Activated CD4-positive, alpha-beta T cell treated with anti-CD3 and anti-CD28 coated beads, Interleukin-2, amount 10 ng/mL, durations not matched to agents 24 days and 14 days (primary cell): ENCODE data around the gene PCLO. TPM values are rescaled to one million over a fixed set of nuclear protein-coding genes. Genes with fewer than 3 reads are reported as not detected.

Experiments used
- DNase-seq: peaks from one replicate; pipeline ENCODE4 v3.0.0; 2022
- H3K27ac Mint-ChIP-seq: one replicate; pipeline ENCODE4 v1.8.0; 2022; ENCODE audit warnings: mild to moderate bottlenecking, mixed read lengths
- H3K27me3 Mint-ChIP-seq: one replicate; pipeline ENCODE4 v1.8.0; 2022; ENCODE audit warnings: mixed read lengths
- H3K36me3 Mint-ChIP-seq: one replicate; pipeline ENCODE4 v1.8.0; 2022; ENCODE audit warnings: low read depth, mild to moderate bottlenecking, mixed read lengths
- H3K4me1 Mint-ChIP-seq: one replicate; pipeline ENCODE4 v1.8.0; 2021; ENCODE audit warnings: mixed read lengths
- H3K4me3 Mint-ChIP-seq: one replicate; pipeline ENCODE4 v1.8.0; 2022; ENCODE audit warnings: mild to moderate bottlenecking, moderate library complexity, mixed read lengths
- H3K9me3 Mint-ChIP-seq: one replicate; pipeline ENCODE4 v1.8.0; 2021; ENCODE audit warnings: mixed read lengths
- intact Hi-C: fragments of 100-400 bp; cut with micrococcal nuclease; formaldehyde crosslinking; loops from one replicate; pipeline ENCODE4 v1.15.1; 2023
- total RNA-seq: library from RNA; stranded (reverse); gene quantifications from 2 replicates; pipeline ENCODE4 v1.2.3, GENCODE V29; 2022

The PCLO gene
- total RNA-seq, 1 donor from 2014 or later = not detected

DNA sequence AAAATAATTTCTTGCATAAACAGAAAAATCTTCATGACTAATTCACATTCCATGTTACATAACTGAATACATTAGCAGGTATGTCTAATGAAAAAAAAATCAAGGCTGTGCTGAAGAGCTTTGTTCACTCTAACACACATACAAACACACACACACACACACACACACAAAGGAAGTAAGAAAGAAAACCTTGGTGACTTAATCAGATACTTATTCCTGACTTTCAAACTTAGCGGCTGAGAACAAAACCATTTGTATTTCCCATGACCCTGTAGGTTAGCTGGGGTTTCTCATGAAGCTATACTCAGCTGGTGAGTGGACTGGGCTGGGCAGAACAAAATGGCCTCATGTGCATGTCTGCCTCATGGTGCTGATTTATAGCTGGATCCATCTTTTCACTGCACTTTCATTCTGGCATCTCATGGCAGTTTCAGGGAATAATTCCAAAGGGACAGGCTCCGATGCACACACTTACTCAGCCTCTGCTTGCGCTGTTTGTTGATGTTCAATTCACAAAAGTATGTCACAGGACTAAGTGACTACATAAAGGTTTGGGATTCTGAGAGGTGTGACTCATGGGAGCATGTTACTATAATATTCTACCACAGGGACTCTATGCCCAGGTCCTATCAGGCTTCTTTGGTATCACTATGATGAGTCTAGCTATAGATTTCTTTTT lies 161.2 kb downstream of the PCLO start:
- Mint-ChIP-seq H3K27me3 (no peaks in the 10 kb centered on the region), H3K36me3 (no peaks in the 10 kb centered on the region), H3K27ac (no peak overlapping the region), H3K4me1 (no peaks in the 10 kb centered on the region), H3K9me3 (peaks cover 3% of the 10 kb centered on the region), H3K4me3 (no peak overlapping the region)
- no peak for DNase-seq
- intact Hi-C loops = no loop called here

DNA sequence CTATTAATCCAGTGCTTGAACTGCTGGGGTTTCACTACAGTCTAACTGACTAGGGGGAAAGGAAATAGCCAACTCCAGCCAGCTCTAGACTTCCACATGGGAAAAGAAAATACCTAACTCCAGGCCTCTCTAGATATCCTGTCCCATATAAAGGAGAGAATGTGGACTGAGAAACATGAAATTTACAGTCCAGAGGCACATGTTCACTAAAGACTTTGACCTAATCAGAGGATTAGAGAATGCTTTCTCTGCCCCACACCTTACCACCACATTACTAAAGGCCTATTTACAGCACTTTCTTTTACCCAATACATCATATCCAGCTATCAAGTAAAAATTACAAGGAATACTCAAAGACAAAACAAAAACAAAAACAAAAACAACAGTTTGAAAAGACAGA lies 164.2 kb downstream of the PCLO start:
- intact Hi-C loops = no loop called here
- Mint-ChIP-seq H3K4me3 (no peak overlapping the region), H3K27me3 (no peaks in the 10 kb centered on the region)

GRCh38 chr7:82985144-82985802 lies 177.4 kb downstream of the PCLO start:
- no peaks in the 10 kb centered on the region for H3K9me3 Mint-ChIP-seq
- intact Hi-C loops = no loop called here
- no peak overlapping the region for H3K27ac Mint-ChIP-seq
- DNase-seq = no peak
- H3K4me3 Mint-ChIP-seq = no peak overlapping the region
- H3K27me3 Mint-ChIP-seq = no peaks in the 10 kb centered on the region
- H3K4me1 Mint-ChIP-seq = no peaks in the 10 kb centered on the region
- no peaks in the 10 kb centered on the region for H3K36me3 Mint-ChIP-seq

More for the DNA sequence above, 164.2 kb downstream of the PCLO start:
- Mint-ChIP-seq H3K9me3 (no peaks in the 10 kb centered on the region), H3K4me1 (no peaks in the 10 kb centered on the region), H3K27ac (no peak overlapping the region), H3K36me3 (no peaks in the 10 kb centered on the region)
- DNase-seq = no peak

DNA sequence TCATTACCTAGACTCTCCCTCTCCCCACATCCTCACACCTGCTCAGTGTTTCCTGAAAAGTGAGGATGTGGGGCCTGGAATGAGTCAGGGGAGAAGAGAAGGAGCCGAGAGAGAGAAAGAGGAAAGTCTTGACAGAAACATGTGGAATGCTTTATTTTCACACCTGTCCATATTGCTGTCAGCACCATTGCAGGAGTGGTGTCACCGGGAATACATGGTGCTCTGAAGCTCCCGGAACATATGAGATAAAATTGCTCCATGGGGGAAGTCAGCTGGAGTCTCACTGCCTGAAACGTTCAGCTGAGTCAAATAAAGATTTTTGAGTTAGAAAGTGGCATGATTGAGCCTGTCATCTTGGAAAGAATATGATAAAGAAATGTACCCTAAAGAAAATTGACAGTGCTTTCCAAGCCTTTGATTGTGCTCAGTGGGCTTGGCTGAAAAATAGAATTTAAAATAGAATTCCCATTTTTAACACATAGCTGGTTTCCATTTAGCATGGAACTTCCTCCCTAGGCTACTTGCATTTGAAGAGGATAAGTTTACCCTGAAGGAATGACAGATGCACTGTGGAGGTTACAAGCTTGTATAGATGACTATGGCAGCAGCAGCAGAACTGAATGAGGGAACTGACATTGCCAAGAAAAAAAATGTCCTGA lies 182.4 kb downstream of the PCLO start:
- no peaks in the 10 kb centered on the region for H3K36me3 Mint-ChIP-seq
- DNase-seq = no peak
- H3K27ac Mint-ChIP-seq = no peak overlapping the region
- intact Hi-C loops = no loop called here
- no peaks in the 10 kb centered on the region for H3K27me3 Mint-ChIP-seq
- no peak overlapping the region for H3K4me3 Mint-ChIP-seq
- no peaks in the 10 kb centered on the region for H3K9me3 Mint-ChIP-seq
- H3K4me1 Mint-ChIP-seq = no peaks in the 10 kb centered on the region

GRCh38 chr7:82975811-82976468 lies 186.7 kb downstream of the PCLO start:
- H3K4me1 Mint-ChIP-seq = no peaks in the 10 kb centered on the region
- no peaks in the 10 kb centered on the region for H3K27me3 Mint-ChIP-seq
- no peak overlapping the region for H3K4me3 Mint-ChIP-seq
- no peak for DNase-seq
- H3K9me3 Mint-ChIP-seq = no peaks in the 10 kb centered on the region
- H3K27ac Mint-ChIP-seq = no peak overlapping the region
- H3K36me3 Mint-ChIP-seq = no peaks in the 10 kb centered on the region
- intact Hi-C loops = no loop called here

DNA sequence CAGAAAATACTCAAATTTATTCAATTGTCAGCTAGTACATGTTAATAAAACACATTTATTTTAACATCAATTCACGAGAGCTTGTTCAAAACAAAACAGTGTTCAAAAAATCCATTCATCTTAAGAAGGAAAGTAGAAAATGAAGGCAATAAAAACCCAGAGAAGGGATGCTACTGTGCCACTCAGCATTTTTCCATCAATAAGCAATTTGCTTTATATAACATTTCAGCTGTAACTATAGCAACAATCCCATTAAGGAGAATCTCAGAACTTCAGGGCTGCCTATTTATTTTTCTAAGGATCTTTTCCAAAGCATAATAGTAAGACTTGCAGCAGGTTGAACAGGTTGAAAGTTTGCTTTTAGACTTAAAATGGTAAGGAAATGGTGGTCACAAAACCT lies 190.5 kb downstream of the PCLO start:
- H3K4me1 Mint-ChIP-seq = no peaks in the 10 kb centered on the region
- H3K36me3 Mint-ChIP-seq = no peaks in the 10 kb centered on the region
- H3K4me3 Mint-ChIP-seq = no peak overlapping the region
- no peaks in the 10 kb centered on the region for H3K9me3 Mint-ChIP-seq
- intact Hi-C loops = no loop called here
- DNase-seq = no peak
- H3K27ac Mint-ChIP-seq = no peak overlapping the region
- H3K27me3 Mint-ChIP-seq = no peaks in the 10 kb centered on the region

- H3K36me3 Mint-ChIP-seq = no peaks in the 10 kb centered on the region
- no peak overlapping the region for H3K4me3 Mint-ChIP-seq
- H3K9me3 Mint-ChIP-seq = no peaks in the 10 kb centered on the region
- no peaks in the 10 kb centered on the region for H3K4me1 Mint-ChIP-seq
- no peak for DNase-seq
- intact Hi-C loops = no loop called here
- no peaks in the 10 kb centered on the region for H3K27me3 Mint-ChIP-seq
- H3K27ac Mint-ChIP-seq = no peak overlapping the region
Observed at GRCh38 chr7:82965088-82966036, 197.3 kb downstream of the PCLO start.

- Mint-ChIP-seq H3K36me3 (no peaks in the 10 kb centered on the region), H3K9me3 (no peaks in the 10 kb centered on the region), H3K27me3 (no peaks in the 10 kb centered on the region), H3K4me3 (no peak overlapping the region), H3K4me1 (no peaks in the 10 kb centered on the region), H3K27ac (no peak overlapping the region)
- DNase-seq = no peak
- intact Hi-C loops = no loop called here
Observed at GRCh38 chr7:82964150-82964882, 198.4 kb downstream of the PCLO start.

DNA sequence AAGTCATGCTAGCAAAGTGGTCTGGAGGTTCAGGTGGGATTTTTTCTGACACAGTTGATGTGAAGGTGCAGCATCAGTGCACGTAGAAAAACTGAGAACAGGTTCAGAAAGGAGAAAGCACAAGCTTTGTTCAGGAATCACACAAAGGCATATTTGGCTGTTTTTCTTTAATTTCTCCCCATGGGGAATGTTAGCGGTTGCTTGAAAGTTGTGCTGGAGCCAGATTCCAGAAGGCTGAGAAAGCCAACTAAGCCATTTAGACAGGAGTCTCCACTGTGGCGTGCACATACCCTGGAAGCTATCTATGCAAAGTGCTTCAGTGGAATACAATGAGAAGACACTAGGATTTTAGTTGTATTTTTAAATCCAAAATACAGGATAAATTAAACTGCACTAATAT lies 201.4 kb downstream of the PCLO start:
- H3K4me3 Mint-ChIP-seq = no peak overlapping the region

GRCh38 chr7:82959528-82959927 lies 203.2 kb downstream of the PCLO start:
- Mint-ChIP-seq H3K4me3 (no peak overlapping the region), H3K9me3 (no peaks in the 10 kb centered on the region), H3K4me1 (no peaks in the 10 kb centered on the region), H3K36me3 (no peaks in the 10 kb centered on the region), H3K27ac (no peak overlapping the region), H3K27me3 (no peaks in the 10 kb centered on the region)
- intact Hi-C loops = no loop called here
- DNase-seq = no peak

More for the DNA sequence above, 201.4 kb downstream of the PCLO start:
- H3K27ac Mint-ChIP-seq = no peak overlapping the region
- DNase-seq = no peak
- no peaks in the 10 kb centered on the region for H3K9me3 Mint-ChIP-seq
- intact Hi-C loops = no loop called here
- H3K27me3 Mint-ChIP-seq = no peaks in the 10 kb centered on the region
- H3K36me3 Mint-ChIP-seq = no peaks in the 10 kb centered on the region
- H3K4me1 Mint-ChIP-seq = no peaks in the 10 kb centered on the region

- intact Hi-C loops = no loop called here
- no peak overlapping the region for H3K27ac Mint-ChIP-seq
- no peaks in the 10 kb centered on the region for H3K4me1 Mint-ChIP-seq
- no peaks in the 10 kb centered on the region for H3K27me3 Mint-ChIP-seq
- H3K36me3 Mint-ChIP-seq = no peaks in the 10 kb centered on the region
- no peak overlapping the region for H3K4me3 Mint-ChIP-seq
- H3K9me3 Mint-ChIP-seq = no peaks in the 10 kb centered on the region
- DNase-seq = no peak
Observed at GRCh38 chr7:82957521-82957920, 205.2 kb downstream of the PCLO start.

DNA sequence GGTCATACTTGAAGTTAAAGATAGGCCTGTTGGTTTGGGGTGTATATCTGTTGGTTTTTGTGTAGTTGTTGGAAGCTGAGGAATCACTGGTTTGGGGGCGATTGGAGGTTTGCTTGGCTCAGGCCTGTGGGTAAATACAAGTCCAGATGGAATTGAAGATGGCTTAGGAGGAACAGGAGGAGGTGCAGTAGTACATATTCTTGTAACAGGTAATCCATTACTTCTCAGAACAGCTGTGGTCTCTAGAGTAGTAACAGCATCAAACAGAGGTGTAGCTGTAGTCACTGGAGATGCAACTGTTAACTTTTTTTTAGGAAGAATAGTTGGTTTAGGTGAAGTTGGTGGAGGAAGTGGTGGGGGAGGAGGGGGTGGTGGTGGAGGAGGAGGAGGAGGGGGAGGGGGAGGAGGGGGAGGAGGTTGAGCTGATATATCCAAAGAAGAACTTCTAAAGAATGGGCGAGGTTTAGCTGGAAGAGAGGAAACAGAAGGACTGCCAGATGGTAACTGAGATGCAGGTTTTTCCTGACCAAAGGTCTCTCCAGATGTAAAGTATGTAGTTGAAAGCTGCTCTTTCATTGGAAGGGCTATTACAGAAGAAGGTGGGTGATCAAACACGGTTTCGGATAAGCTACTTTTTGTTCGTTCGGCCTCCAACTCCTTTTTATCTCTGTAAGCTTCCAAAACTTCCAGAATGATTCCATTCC lies 209.2 kb downstream of the PCLO start:
- no peaks in the 10 kb centered on the region for H3K27me3 Mint-ChIP-seq
- no peak for DNase-seq
- no peaks in the 10 kb centered on the region for H3K36me3 Mint-ChIP-seq
- no peaks in the 10 kb centered on the region for H3K9me3 Mint-ChIP-seq
- intact Hi-C loops = no loop called here
- H3K4me3 Mint-ChIP-seq = no peak overlapping the region
- no peaks in the 10 kb centered on the region for H3K4me1 Mint-ChIP-seq
- H3K27ac Mint-ChIP-seq = no peak overlapping the region
